ENCODE results near the gene RAB3IL1.

Gene RAB3IL1

GRCh38 chr11:61862714-61863547 lies 54.4 kb downstream of the RAB3IL1 start:
- no peak for DNase-seq

- DNase-seq, result no peak
Observed at GRCh38 chr11:61861634-61862033, 55.7 kb downstream of the RAB3IL1 start.

- DNase-seq, result no peak
Observed at GRCh38 chr11:61860054-61860903, 57.1 kb downstream of the RAB3IL1 start.

GRCh38 chr11:61855939-61856680 lies 61.3 kb downstream of the RAB3IL1 start:
- DNase-seq, result no peak

GRCh38 chr11:61854966-61855714 lies 62.2 kb downstream of the RAB3IL1 start:
- no peak for DNase-seq

- DNase-seq, result no peak
Observed at GRCh38 chr11:61854206-61854895, 63.0 kb downstream of the RAB3IL1 start.

GRCh38 chr11:61853698-61854169 lies 63.6 kb downstream of the RAB3IL1 start:
- no peak for DNase-seq

GRCh38 chr11:61851900-61852295 lies 65.5 kb downstream of the RAB3IL1 start:
- no peak for DNase-seq

GRCh38 chr11:61851113-61851899 lies 66.1 kb downstream of the RAB3IL1 start:
- no peak for DNase-seq

GRCh38 chr11:61850687-61851086 lies 66.7 kb downstream of the RAB3IL1 start:
- DNase-seq, result no peak

GRCh38 chr11:61848631-61849030 lies 68.7 kb downstream of the RAB3IL1 start:
- no peak for DNase-seq

- DNase-seq, result no peak
Observed at GRCh38 chr11:61847914-61848581, 69.3 kb downstream of the RAB3IL1 start.
